GM10248 (cell line): ENCODE measurements around the gene MYO9A.

Source experiments
- CTCF ChIA-PET: fragments of 300-600 bp; sonication (Branson Sonifier 250); formaldehyde crosslinking; extraction: SDS; loops from one replicate; lab custom pipeline; 2021; ENCODE audit warnings: antibody characterized with exemption; lab: Yijun Ruan, JAX
- POLR2A ChIA-PET: fragments of 350-650 bp; sonication (Branson Sonifier 250); formaldehyde crosslinking; extraction: SDS; loops from one replicate; lab custom pipeline; 2020; ENCODE audit warnings: antibody characterized with exemption; lab: Yijun Ruan, JAX
- DNase-seq: peaks from one replicate; pipeline ENCODE4 v3.0.0; 2012; ENCODE audit errors: extremely low spot score
- CTCF ChIP-seq: IDR thresholded peaks from 2 replicates; pipeline ENCODE4 v1.5.1; 2012; ENCODE audit warnings: mild to moderate bottlenecking, low read depth; ENCODE audit errors: extremely low read depth, missing control alignments, control extremely low read depth

The MYO9A gene

DNA sequence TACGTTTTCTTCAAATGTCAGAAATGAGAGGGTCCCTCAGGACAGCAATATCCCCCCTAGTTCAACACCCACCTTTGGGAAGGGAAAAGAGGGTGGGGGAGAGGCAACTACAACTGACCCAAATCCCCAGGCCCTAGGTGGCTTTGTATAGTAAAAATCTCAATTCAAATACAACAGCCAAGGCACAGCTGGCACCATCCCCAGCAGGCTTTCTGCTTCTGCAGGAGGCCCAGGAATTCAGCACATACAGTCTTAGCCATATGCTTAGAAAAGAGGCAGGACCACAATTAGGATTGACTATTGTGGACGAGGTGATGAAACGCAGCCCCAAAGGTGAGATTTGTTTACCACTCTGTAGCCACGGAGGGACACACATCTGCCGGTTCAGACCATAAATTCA, 291.8 kb downstream of the MYO9A start:
- TF ChIP-seq CTCF, result no peak
- DNase-seq, result no peak
- ChIA-PET CTCF (interaction anchor here (0.8 to 1.0 kb wide), 2 partner anchors 11 to 82 kb away, joined by 4 read pairs; no protein-coding TSS in a partner anchor), POLR2A (no interaction called here)

DNA sequence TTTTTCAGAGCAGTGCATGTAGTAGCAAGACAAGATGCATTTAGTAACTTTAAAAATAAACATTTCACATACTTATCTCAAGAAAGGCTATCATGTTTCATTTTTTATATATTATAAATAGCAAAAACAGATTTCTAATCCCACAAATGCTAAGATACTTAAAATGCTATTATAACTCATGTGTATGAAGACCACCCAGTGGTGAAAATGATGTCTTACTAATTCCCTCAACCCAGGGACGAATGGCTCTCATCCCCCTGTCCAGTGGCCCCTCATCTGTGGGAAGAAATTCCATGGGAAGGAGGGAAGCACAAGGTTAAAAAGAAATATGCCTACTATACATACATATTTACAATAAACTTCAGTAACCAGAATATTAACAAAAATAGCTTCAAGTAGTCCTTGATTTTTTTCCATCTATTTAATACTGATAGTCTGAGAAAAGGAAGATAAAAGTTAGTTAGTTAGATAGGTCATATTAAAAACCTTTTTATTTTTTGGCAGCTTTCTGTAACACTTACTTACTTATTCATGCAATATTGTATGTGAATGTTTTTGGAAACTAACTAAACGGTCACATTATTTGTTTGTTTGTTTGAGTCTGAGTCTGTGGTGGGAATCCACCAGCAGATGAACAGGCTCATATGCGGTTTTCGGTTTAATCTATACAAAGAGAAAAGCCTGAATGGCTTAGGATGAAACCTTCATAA, 292.8 kb downstream of the MYO9A start:
- POLR2A ChIA-PET, result no interaction called here

GRCh38 chr15:71823801-71824200, 294.1 kb downstream of the MYO9A start:
- no peak for TF ChIP-seq CTCF
- DNase-seq, result no peak
- POLR2A ChIA-PET, result no interaction called here

More for the DNA sequence above, 292.8 kb downstream of the MYO9A start:
- CTCF ChIA-PET, result interaction anchor here (1.1 to 1.5 kb wide), 2 partner anchors 12 to 21 kb away, joined by 4 to 6 read pairs; no protein-coding TSS in a partner anchor
- DNase-seq, result no peak
- no peak for TF ChIP-seq CTCF

GRCh38 chr15:71822890-71823630, 294.9 kb downstream of the MYO9A start:
- POLR2A ChIA-PET, result no interaction called here

More at GRCh38 chr15:71823801-71824200, 294.1 kb downstream of the MYO9A start:
- CTCF ChIA-PET, result interaction anchor here (1.1 kb wide), 1 partner anchor 20 kb away, joined by 4 read pairs; no protein-coding TSS in a partner anchor

DNA sequence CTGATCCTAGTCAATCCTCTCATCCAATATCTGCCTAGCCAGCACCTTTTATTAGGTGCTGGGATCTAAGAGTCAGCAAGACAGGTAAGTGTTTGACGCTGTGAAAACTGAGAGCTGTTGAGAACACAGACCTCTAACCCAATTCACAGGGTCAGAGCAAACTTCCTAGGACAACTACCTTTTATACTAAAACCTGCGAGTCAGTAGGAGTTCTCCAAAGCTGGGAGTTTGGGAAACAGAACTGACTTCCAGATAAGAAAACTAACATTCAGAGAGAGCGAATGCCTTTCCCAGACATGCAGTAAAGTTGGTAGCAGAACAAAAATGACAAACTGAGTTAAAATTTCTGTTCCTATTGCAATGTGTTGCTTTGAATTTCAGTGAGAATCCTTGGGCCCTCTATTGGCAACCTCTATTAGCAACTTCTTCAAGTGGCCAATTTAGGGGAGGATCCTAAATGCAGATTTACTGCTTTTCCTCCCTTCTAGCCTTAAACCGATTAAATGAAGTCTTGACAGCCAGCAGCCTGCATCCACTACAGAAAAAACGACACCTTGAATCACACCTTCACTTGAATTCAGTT, 296.3 kb downstream of the MYO9A start:
- ChIA-PET POLR2A (no interaction called here), CTCF (interaction anchor here (5.6 kb wide), 1 partner anchor 19 kb away, joined by 22 read pairs; no protein-coding TSS in a partner anchor)
- no peak for DNase-seq
- no peak for TF ChIP-seq CTCF

More at GRCh38 chr15:71822890-71823630, 294.9 kb downstream of the MYO9A start:
- no peak for TF ChIP-seq CTCF
- CTCF ChIA-PET, result no interaction called here
- no peak for DNase-seq

GRCh38 chr15:71820127-71820526, 297.8 kb downstream of the MYO9A start:
- ChIA-PET POLR2A (no interaction called here), CTCF (interaction anchor here (0.9 to 5.6 kb wide), 4 partner anchors 10 to 76 kb away, joined by 3 to 22 read pairs (median 4); partner anchors contain the start of gene NR2E3)
- no peak for TF ChIP-seq CTCF
- DNase-seq, result no peak
